ENCODE data around the gene SNTB2.

DNA sequence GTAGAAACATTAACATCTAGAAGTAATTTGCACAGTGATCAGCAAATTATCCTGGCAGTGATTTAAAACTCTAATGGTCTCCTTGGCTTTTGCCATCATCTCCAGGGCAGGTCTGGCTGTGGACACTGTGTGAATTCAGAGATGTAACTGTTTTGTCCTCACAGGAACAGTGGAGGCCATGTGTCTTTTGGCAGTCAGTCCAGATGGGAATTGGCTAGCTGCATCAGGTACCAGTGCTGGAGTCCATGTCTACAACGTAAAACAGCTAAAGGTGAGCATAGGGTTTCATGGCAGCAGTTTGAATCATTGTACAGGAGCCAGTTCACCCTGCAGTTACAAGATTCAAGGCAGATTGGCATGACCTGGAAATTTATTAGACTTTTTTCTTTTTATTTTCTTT lies 26.8 kb upstream of the SNTB2 start:
- TF ChIP-seq CTCF (IDR thresholded peaks at IDR 0.05) (no peak), POLR2A (IDR thresholded peaks at IDR 0.05) (no peak)
